WTC11 (cell line): ENCODE measurements around the gene GIPR. TPM values are rescaled to one million over a fixed set of nuclear protein-coding genes. Genes with fewer than 3 reads are reported as not detected.

ENCODE experiments used
- ATAC-seq: fragments of 200-7000 bp; cut with Tn5 transposase; 2 replicates; pipeline ENCODE4 v1.10.0; 2021; ENCODE audit warnings: mild to moderate bottlenecking, moderate library complexity
- CTCF ChIA-PET: fragments of 300-600 bp; sonication (Branson Sonifier 250); formaldehyde crosslinking; loops from one replicate; lab custom pipeline; 2021; ENCODE audit warnings: antibody characterized with exemption; lab: Charles Lee
- POLR2A ChIA-PET: fragments of 350-600 bp; sonication (Branson Sonifier 250); formaldehyde crosslinking; loops from one replicate; lab custom pipeline; 2021; ENCODE audit warnings: antibody characterized with exemption; lab: Charles Lee
- DNase-seq: peaks from one replicate; pipeline ENCODE4 v3.0.0; 2021; ENCODE audit warnings: low spot score
- H3K27ac Mint-ChIP-seq: 2 replicates; pipeline ENCODE4 v1.8.0; 2021; ENCODE audit warnings: mixed read lengths
- H3K27me3 Mint-ChIP-seq: 2 replicates; pipeline ENCODE4 v1.8.0; 2021; ENCODE audit warnings: low read depth, mild to moderate bottlenecking, moderate library complexity, mixed read lengths
- H3K36me3 Mint-ChIP-seq: 2 replicates; pipeline ENCODE4 v1.8.0; 2021; ENCODE audit warnings: mixed read lengths
- H3K4me1 Mint-ChIP-seq: 2 replicates; pipeline ENCODE4 v1.8.0; 2022; ENCODE audit warnings: mixed read lengths
- H3K4me3 Mint-ChIP-seq: 2 replicates; pipeline ENCODE4 v1.8.0; 2021; ENCODE audit warnings: mild to moderate bottlenecking, moderate library complexity, mixed read lengths
- H3K9me3 Mint-ChIP-seq: 2 replicates; pipeline ENCODE4 v1.8.0; 2021; ENCODE audit warnings: mixed read lengths
- ELF4 ChIP-seq: sonication (generic); formaldehyde crosslinking; IDR thresholded peaks from 2 replicates; pipeline ENCODE4 v1.8.1; 2022; ENCODE audit warnings: low read depth, mild to moderate bottlenecking, moderate library complexity, missing genetic modification reagents
- ETV6 ChIP-seq: sonication (generic); formaldehyde crosslinking; IDR thresholded peaks from 2 replicates; pipeline ENCODE4 v1.8.1; 2022; ENCODE audit warnings: mild to moderate bottlenecking, missing genetic modification reagents
- FOXK1 ChIP-seq: sonication (generic); formaldehyde crosslinking; IDR thresholded peaks from 2 replicates; pipeline ENCODE4 v1.8.0; 2022; ENCODE audit warnings: mild to moderate bottlenecking, moderate library complexity, missing genetic modification reagents
- FOXP1 ChIP-seq: sonication (generic); formaldehyde crosslinking; IDR thresholded peaks from 2 replicates; pipeline ENCODE4 v1.8.0; 2022; ENCODE audit warnings: missing genetic modification reagents, mild to moderate bottlenecking, moderate library complexity, borderline replicate concordance
- MXD4 ChIP-seq: fragments of 250-450 bp; sonication (Bioruptor Pico); IDR thresholded peaks from 2 replicates; pipeline ENCODE4 v1.8.0; 2021; ENCODE audit warnings: mild to moderate bottlenecking, moderate library complexity, borderline replicate concordance
- MYBL2 ChIP-seq: sonication (generic); formaldehyde crosslinking; IDR thresholded peaks from 2 replicates; pipeline ENCODE4 v1.8.1; 2023; ENCODE audit warnings: mild to moderate bottlenecking, moderate library complexity, missing genetic modification reagents
- NFYB ChIP-seq: sonication (generic); formaldehyde crosslinking; conservative IDR thresholded peaks from 2 replicates; pipeline ENCODE4 v1.8.0; 2022; ENCODE audit warnings: low read depth, missing genetic modification reagents
- PRRX2 ChIP-seq: fragments of 250-450 bp; sonication (Bioruptor Pico); IDR thresholded peaks from 2 replicates; pipeline ENCODE4 v1.8.0; 2021; ENCODE audit warnings: mild to moderate bottlenecking
- RORB ChIP-seq: fragments of 250-450 bp; sonication (Bioruptor Pico); IDR thresholded peaks from 2 replicates; pipeline ENCODE4 v1.9.0; 2021; ENCODE audit warnings: mild to moderate bottlenecking
- SP1 ChIP-seq: sonication (generic); formaldehyde crosslinking; conservative IDR thresholded peaks from 2 replicates; pipeline ENCODE4 v1.8.1; 2022; ENCODE audit warnings: missing genetic modification reagents
- ZNF138 ChIP-seq: sonication (generic); formaldehyde crosslinking; conservative IDR thresholded peaks from 2 replicates; pipeline ENCODE4 v1.8.1; 2022; ENCODE audit warnings: mild to moderate bottlenecking, moderate library complexity, missing genetic modification reagents
- ZNF232 ChIP-seq: sonication (generic); formaldehyde crosslinking; IDR thresholded peaks from 2 replicates; pipeline ENCODE4 v1.8.0; 2022; ENCODE audit warnings: mild to moderate bottlenecking, missing genetic modification reagents
- ZNF317 ChIP-seq: sonication (generic); formaldehyde crosslinking; IDR thresholded peaks from 2 replicates; pipeline ENCODE4 v1.8.1; 2023; ENCODE audit warnings: low read depth, mild to moderate bottlenecking, moderate library complexity, missing genetic modification reagents, borderline replicate concordance
- total RNA-seq: library from RNA; stranded (reverse); gene quantifications from 3 replicates; pipeline ENCODE4 v1.2.3, GENCODE V29; 2021
- TF ChIP-seq, protein P1 (sequence below): sonication (generic); formaldehyde crosslinking; conservative IDR thresholded peaks from 2 replicates; pipeline ENCODE4 v1.8.1; 2023; ENCODE audit warnings: mild to moderate bottlenecking, low read depth, missing genetic modification reagents, moderate library complexity
- TF ChIP-seq, protein P2 (sequence below): sonication (generic); formaldehyde crosslinking; IDR thresholded peaks from 2 replicates; pipeline ENCODE4 v1.8.1; 2023; ENCODE audit warnings: mild to moderate bottlenecking, missing genetic modification reagents, borderline replicate concordance
- TF ChIP-seq, protein P3 (sequence below): sonication (generic); formaldehyde crosslinking; IDR thresholded peaks from 2 replicates; pipeline ENCODE4 v1.8.1; 2023; ENCODE audit warnings: mild to moderate bottlenecking, missing genetic modification reagents
- TF ChIP-seq, protein P4 (sequence below): sonication (generic); formaldehyde crosslinking; IDR thresholded peaks from 2 replicates; pipeline ENCODE4 v1.8.0; 2022; ENCODE audit warnings: mild to moderate bottlenecking, missing genetic modification reagents

The GIPR gene
- total RNA-seq, 1 experiment from 2014 or later, result 1.8 TPM

DNA sequence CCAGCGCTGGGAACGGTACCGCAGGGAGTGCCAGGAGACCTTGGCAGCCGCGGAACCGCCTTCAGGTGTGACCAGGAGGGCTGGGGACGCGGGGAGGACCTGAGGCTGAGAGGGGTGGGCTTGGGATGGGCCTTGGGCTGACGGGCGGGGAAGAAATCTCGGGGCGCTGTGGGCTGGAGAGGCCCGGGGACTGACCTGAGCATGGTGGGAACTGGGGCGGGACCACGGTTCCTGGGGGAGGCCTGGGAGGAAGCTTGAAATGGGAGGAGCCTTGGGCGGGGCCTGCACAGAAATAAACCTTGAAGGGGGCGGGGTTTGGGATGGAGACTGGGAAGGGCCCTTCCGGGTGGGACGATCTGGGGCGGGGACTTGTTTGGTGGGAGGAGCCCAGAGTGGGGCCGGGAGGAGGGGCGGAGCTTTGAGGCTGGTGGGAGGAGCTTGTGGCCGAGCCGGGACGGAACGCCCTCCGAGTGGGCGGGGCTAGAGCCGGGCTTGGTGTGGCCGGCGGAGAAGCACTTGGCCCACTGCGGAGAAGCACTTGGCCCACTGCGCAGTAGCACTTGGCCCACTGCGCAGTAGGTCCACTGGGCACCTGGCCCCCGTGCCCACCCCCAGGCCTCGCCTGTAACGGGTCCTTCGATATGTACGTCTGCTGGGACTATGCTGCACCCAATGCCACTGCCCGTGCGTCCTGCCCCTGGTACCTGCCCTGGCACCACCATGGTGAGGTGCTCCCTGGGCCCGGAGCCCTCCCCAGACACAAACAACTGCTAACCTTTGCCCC lies 2.8 kb downstream of the GIPR start:
- DNase-seq (peak; percentile 98), ATAC-seq (peak; percentile 90)
- no peak for TF ChIP-seq ZNF232 (CRISPR knock-in tag)
- TF ChIP-seq RORB (CRISPR knock-in tag), result no peak
- 0 out of 2 replicates have a peak, but pooled peaks have one; percentile 21 for TF ChIP-seq ETV6 (CRISPR knock-in tag)
- TF ChIP-seq, protein P1, sequence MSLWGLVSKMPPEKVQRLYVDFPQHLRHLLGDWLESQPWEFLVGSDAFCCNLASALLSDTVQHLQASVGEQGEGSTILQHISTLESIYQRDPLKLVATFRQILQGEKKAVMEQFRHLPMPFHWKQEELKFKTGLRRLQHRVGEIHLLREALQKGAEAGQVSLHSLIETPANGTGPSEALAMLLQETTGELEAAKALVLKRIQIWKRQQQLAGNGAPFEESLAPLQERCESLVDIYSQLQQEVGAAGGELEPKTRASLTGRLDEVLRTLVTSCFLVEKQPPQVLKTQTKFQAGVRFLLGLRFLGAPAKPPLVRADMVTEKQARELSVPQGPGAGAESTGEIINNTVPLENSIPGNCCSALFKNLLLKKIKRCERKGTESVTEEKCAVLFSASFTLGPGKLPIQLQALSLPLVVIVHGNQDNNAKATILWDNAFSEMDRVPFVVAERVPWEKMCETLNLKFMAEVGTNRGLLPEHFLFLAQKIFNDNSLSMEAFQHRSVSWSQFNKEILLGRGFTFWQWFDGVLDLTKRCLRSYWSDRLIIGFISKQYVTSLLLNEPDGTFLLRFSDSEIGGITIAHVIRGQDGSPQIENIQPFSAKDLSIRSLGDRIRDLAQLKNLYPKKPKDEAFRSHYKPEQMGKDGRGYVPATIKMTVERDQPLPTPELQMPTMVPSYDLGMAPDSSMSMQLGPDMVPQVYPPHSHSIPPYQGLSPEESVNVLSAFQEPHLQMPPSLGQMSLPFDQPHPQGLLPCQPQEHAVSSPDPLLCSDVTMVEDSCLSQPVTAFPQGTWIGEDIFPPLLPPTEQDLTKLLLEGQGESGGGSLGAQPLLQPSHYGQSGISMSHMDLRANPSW, result no peak
- TF ChIP-seq ZNF317 (CRISPR knock-in tag), result no peak
- TF ChIP-seq FOXP1 (CRISPR knock-in tag), result 0 out of 2 replicates have a peak, but pooled peaks have one; percentile 15
- TF ChIP-seq, protein P2, sequence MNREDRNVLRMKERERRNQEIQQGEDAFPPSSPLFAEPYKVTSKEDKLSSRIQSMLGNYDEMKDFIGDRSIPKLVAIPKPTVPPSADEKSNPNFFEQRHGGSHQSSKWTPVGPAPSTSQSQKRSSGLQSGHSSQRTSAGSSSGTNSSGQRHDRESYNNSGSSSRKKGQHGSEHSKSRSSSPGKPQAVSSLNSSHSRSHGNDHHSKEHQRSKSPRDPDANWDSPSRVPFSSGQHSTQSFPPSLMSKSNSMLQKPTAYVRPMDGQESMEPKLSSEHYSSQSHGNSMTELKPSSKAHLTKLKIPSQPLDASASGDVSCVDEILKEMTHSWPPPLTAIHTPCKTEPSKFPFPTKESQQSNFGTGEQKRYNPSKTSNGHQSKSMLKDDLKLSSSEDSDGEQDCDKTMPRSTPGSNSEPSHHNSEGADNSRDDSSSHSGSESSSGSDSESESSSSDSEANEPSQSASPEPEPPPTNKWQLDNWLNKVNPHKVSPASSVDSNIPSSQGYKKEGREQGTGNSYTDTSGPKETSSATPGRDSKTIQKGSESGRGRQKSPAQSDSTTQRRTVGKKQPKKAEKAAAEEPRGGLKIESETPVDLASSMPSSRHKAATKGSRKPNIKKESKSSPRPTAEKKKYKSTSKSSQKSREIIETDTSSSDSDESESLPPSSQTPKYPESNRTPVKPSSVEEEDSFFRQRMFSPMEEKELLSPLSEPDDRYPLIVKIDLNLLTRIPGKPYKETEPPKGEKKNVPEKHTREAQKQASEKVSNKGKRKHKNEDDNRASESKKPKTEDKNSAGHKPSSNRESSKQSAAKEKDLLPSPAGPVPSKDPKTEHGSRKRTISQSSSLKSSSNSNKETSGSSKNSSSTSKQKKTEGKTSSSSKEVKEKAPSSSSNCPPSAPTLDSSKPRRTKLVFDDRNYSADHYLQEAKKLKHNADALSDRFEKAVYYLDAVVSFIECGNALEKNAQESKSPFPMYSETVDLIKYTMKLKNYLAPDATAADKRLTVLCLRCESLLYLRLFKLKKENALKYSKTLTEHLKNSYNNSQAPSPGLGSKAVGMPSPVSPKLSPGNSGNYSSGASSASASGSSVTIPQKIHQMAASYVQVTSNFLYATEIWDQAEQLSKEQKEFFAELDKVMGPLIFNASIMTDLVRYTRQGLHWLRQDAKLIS (CRISPR knock-in tag), result no peak
- TF ChIP-seq MYBL2 (CRISPR knock-in tag), result 0 out of 2 replicates have a peak, but pooled peaks have one; percentile 50
- TF ChIP-seq NFYB (CRISPR knock-in tag), result no peak
- TF ChIP-seq SP1 (CRISPR knock-in tag), result peak; percentile 86
- TF ChIP-seq, protein P3, sequence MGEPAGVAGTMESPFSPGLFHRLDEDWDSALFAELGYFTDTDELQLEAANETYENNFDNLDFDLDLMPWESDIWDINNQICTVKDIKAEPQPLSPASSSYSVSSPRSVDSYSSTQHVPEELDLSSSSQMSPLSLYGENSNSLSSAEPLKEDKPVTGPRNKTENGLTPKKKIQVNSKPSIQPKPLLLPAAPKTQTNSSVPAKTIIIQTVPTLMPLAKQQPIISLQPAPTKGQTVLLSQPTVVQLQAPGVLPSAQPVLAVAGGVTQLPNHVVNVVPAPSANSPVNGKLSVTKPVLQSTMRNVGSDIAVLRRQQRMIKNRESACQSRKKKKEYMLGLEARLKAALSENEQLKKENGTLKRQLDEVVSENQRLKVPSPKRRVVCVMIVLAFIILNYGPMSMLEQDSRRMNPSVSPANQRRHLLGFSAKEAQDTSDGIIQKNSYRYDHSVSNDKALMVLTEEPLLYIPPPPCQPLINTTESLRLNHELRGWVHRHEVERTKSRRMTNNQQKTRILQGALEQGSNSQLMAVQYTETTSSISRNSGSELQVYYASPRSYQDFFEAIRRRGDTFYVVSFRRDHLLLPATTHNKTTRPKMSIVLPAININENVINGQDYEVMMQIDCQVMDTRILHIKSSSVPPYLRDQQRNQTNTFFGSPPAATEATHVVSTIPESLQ (CRISPR knock-in tag), result no peak
- TF ChIP-seq, protein P4, sequence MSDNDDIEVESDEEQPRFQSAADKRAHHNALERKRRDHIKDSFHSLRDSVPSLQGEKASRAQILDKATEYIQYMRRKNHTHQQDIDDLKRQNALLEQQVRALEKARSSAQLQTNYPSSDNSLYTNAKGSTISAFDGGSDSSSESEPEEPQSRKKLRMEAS (CRISPR knock-in tag), result peak; percentile 28; the same call in 1 of the 2 replicates
- TF ChIP-seq ELF4 (CRISPR knock-in tag), result no peak
- no peak for TF ChIP-seq PRRX2
- TF ChIP-seq ZNF138 (CRISPR knock-in tag), result no peak
- TF ChIP-seq MXD4 (CRISPR knock-in tag), result no peak
- TF ChIP-seq FOXK1 (CRISPR knock-in tag), result no peak
- no peaks in the 10 kb centered on the region for H3K36me3 Mint-ChIP-seq
- H3K4me3 Mint-ChIP-seq, result peak overlapping the region; percentile 73
- no peaks in the 10 kb centered on the region for H3K9me3 Mint-ChIP-seq
- CTCF ChIA-PET, result interaction anchor here (0.5 to 4.8 kb wide), 27 partner anchors 8 to 871 kb away, joined by 3 to 68 read pairs (median 4); partner anchors contain the start of genes EML2, OPA3, QPCTL and SIX5
- peaks cover 27% of the 10 kb centered on the region for H3K4me1 Mint-ChIP-seq
- peaks cover 72% of the 10 kb centered on the region for H3K27me3 Mint-ChIP-seq
- no peak overlapping the region for H3K27ac Mint-ChIP-seq
- POLR2A ChIA-PET, result interaction anchor here (0.5 to 2.3 kb wide), 6 partner anchors 10 to 172 kb away, joined by 4 to 12 read pairs (median 5); partner anchors contain the start of genes OPA3, QPCTL and SNRPD2
